ENCODE results near the gene SLC25A48. TPM values are rescaled to one million over a fixed set of nuclear protein-coding genes. Genes with fewer than 3 reads are reported as not detected.

Gene SLC25A48
- total RNA-seq, 5 donors from 2014 or later (not counting 1 experiment from before 2014, with no cell fraction given): not detected

GRCh38 chr5:135887447-135887864 is 53.0 kb downstream of the SLC25A48 start:
- H3K27me3 ChIP-seq (replicated peaks in 1 of 2; ENCODE audit: control insufficient read depth in 2 of 2, extremely low read depth in 1 of 2, insufficient read depth in 2 of 2, low read length in 1 of 2): peaks cover 0 to 29% of the 10 kb centered on the region in 2 experiments
- peaks cover 0 to 7% of the 10 kb centered on the region in 2 experiments for H3K4me1 ChIP-seq (ENCODE audit: control insufficient read depth in 1 of 2, extremely low read depth in 1 of 2, insufficient read depth in 2 of 2, low read length in 2 of 2)
- CTCF ChIA-PET: interaction anchor here (0.9 to 2.4 kb wide), 4 partner anchors 195 to 324 kb away, joined by 3 to 7 read pairs (median 4); no protein-coding TSS in a partner anchor
- H3K9me3 ChIP-seq: no peaks in the 10 kb centered on the region
- DNase-seq (peak in 34 of 35 experiments; percentile 16 to 76 (median 44)), ATAC-seq (replicated peaks in 1 of 4) (peak; percentile 82 to 88 (median 84))
- peak overlapping the region in 2 of 3 donors; percentile 30 to 46 for H3K4me3 Mint-ChIP-seq
- H3K27ac Mint-ChIP-seq: no peak overlapping the region
- WGBS (ENCODE audit: insufficient coverage): 7% methylated on average over 6 of the region's 8 CpGs
- no peak overlapping the region for H3K4me3 ChIP-seq (ENCODE audit: control insufficient read depth in 1 of 2, extremely low read depth in 1 of 2, low read length in 1 of 2)
- POLR2A ChIA-PET: interaction anchor here in 1 of 2 donors (0.6 kb wide), 1 partner anchor 53 kb away, joined by 3 read pairs; no protein-coding TSS in a partner anchor
- H3K36me3 ChIP-seq (ENCODE audit: control insufficient read depth in 2 of 2, extremely low read depth in 1 of 2, insufficient read depth in 1 of 2, low read length in 1 of 2): no peaks in the 10 kb centered on the region
- peaks cover 6 to 19% of the 10 kb centered on the region in 2 donors for H3K27me3 Mint-ChIP-seq
- peaks cover 7 to 17% (median 11%) of the 10 kb centered on the region in 3 donors for H3K4me1 Mint-ChIP-seq
- no peaks in the 10 kb centered on the region for H3K36me3 Mint-ChIP-seq
- no peak overlapping the region for H3K27ac ChIP-seq (ENCODE audit: low read length)
- H3K9me3 Mint-ChIP-seq: no peaks in the 10 kb centered on the region

- Histone ChIP-seq H3K4me3 (ENCODE audit: control insufficient read depth in 1 of 2, extremely low read depth in 1 of 2, low read length in 1 of 2) (no peak overlapping the region), H3K9me3 (no peaks in the 10 kb centered on the region), H3K36me3 (ENCODE audit: control insufficient read depth in 2 of 2, extremely low read depth in 1 of 2, insufficient read depth in 1 of 2, low read length in 1 of 2) (no peaks in the 10 kb centered on the region), H3K4me1 (ENCODE audit: control insufficient read depth in 1 of 2, extremely low read depth in 1 of 2, insufficient read depth in 2 of 2, low read length in 2 of 2) (peaks cover 0 to 7% of the 10 kb centered on the region in 2 experiments), H3K27me3 (replicated peaks in 1 of 2; ENCODE audit: control insufficient read depth in 2 of 2, extremely low read depth in 1 of 2, insufficient read depth in 2 of 2, low read length in 1 of 2) (peaks cover 0 to 25% of the 10 kb centered on the region in 2 experiments), H3K27ac (ENCODE audit: low read length) (no peak overlapping the region)
- Mint-ChIP-seq H3K27me3 (peaks cover 6 to 14% of the 10 kb centered on the region in 2 donors), H3K4me3 (peak overlapping the region in 1 of 3 donors; percentile 30), H3K36me3 (no peaks in the 10 kb centered on the region), H3K9me3 (no peaks in the 10 kb centered on the region), H3K4me1 (peaks cover 7 to 17% (median 11%) of the 10 kb centered on the region in 3 donors), H3K27ac (no peak overlapping the region)
- POLR2A ChIA-PET: interaction anchor here in 1 of 2 donors (0.6 kb wide), 1 partner anchor 52 kb away, joined by 3 read pairs; no protein-coding TSS in a partner anchor
- DNase-seq (no peak), ATAC-seq (replicated peaks in 1 of 4) (no peak)
- CTCF ChIA-PET: interaction anchor here (0.6 to 2.4 kb wide), 6 partner anchors 12 to 324 kb away, joined by 3 to 7 read pairs (median 4); no protein-coding TSS in a partner anchor
- 91% methylated on average over 2 of the region's 13 CpGs for WGBS (ENCODE audit: insufficient coverage)
Measured at GRCh38 chr5:135887881-135888614, 53.6 kb downstream of the SLC25A48 start.

GRCh38 chr5:135890296-135890695 is 55.8 kb downstream of the SLC25A48 start:
- Mint-ChIP-seq H3K27ac (no peak overlapping the region), H3K4me3 (no peak overlapping the region), H3K27me3 (peaks cover 7 to 9% of the 10 kb centered on the region in 2 donors), H3K4me1 (peaks cover 7 to 17% (median 11%) of the 10 kb centered on the region in 3 donors), H3K36me3 (no peaks in the 10 kb centered on the region), H3K9me3 (no peaks in the 10 kb centered on the region)
- Histone ChIP-seq H3K4me1 (ENCODE audit: control insufficient read depth in 1 of 2, extremely low read depth in 1 of 2, insufficient read depth in 2 of 2, low read length in 2 of 2) (peaks cover 0 to 7% of the 10 kb centered on the region in 2 experiments), H3K27me3 (replicated peaks in 1 of 2; ENCODE audit: control insufficient read depth in 2 of 2, extremely low read depth in 1 of 2, insufficient read depth in 2 of 2, low read length in 1 of 2) (peaks cover 0 to 8% of the 10 kb centered on the region in 2 experiments), H3K4me3 (ENCODE audit: control insufficient read depth in 1 of 2, extremely low read depth in 1 of 2, low read length in 1 of 2) (no peak overlapping the region), H3K9me3 (no peaks in the 10 kb centered on the region), H3K27ac (ENCODE audit: low read length) (no peak overlapping the region), H3K36me3 (ENCODE audit: control insufficient read depth in 2 of 2, extremely low read depth in 1 of 2, insufficient read depth in 1 of 2, low read length in 1 of 2) (no peaks in the 10 kb centered on the region)
- CTCF ChIA-PET: interaction anchor here in 1 of 2 donors (0.7 to 1.8 kb wide), 2 partner anchors 11 to 196 kb away, joined by 3 to 4 read pairs; no protein-coding TSS in a partner anchor
- WGBS (ENCODE audit: insufficient coverage): no CpG with 5 or more reads among the region's 2 CpGs
- POLR2A ChIA-PET: no interaction called here
- ATAC-seq (replicated peaks in 1 of 4) (no peak), DNase-seq (no peak)

DNA sequence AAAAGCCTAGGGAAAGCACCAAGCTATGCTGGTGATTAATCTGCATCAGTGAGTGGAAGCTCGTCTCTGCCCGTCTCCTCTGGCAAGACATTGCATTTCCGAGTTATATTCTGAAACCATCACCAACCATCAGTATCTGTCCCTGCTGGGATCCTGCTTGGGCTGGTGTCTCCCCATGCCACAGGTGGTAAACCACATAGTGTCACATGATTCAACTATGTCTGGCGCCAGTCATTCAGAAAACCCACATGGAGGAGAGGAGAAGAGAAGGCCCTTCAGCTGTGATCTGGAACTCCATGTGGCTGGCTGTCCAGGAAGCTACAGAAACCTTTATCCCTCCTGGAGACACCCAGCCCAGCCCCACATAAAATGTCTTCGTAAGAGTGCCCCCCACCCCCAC is 56.4 kb downstream of the SLC25A48 start:
- H3K27ac Mint-ChIP-seq: no peak overlapping the region
- peak in 1 of 35 experiments; percentile 5 for DNase-seq
- WGBS (ENCODE audit: insufficient coverage): no CpG with 5 or more reads among the region's 5 CpGs

DNA sequence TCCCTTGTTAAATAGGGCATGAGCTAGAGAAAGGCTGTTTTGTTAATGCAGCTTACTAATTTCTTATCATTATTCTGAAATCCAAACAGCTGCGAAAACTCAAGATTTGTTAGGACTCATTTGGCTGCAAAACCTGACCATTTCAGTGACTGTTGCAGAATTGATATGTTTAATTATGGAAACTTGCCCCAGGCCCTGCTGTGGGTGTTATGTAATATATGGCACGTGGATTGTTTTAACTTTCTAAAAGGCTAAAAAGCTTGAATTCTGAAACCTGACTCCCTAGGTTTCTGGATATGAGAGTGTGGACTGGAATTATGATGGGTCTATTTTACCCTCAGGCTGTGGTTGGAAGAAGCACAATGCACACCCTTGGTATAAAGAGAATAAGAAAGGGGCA is 56.8 kb downstream of the SLC25A48 start:
- POLR2A ChIA-PET: interaction anchor here in 1 of 2 donors (0.6 kb wide), 1 partner anchor 243 kb away, joined by 5 read pairs; no protein-coding TSS in a partner anchor
- H3K27me3 Mint-ChIP-seq: peaks cover 14 to 15% of the 10 kb centered on the region in 2 donors
- DNase-seq: no peak
- peaks cover 7 to 17% (median 11%) of the 10 kb centered on the region in 3 donors for H3K4me1 Mint-ChIP-seq
- no peaks in the 10 kb centered on the region for H3K9me3 Mint-ChIP-seq
- peaks cover 0 to 7% of the 10 kb centered on the region in 2 experiments for H3K4me1 ChIP-seq (ENCODE audit: control insufficient read depth in 1 of 2, extremely low read depth in 1 of 2, insufficient read depth in 2 of 2, low read length in 2 of 2)
- no peak overlapping the region for H3K27ac ChIP-seq (ENCODE audit: low read length)
- no peaks in the 10 kb centered on the region for H3K9me3 ChIP-seq
- no peak overlapping the region for H3K4me3 ChIP-seq (ENCODE audit: control insufficient read depth in 1 of 2, extremely low read depth in 1 of 2, low read length in 1 of 2)
- H3K4me3 Mint-ChIP-seq: no peak overlapping the region
- CTCF ChIA-PET: interaction anchor here (0.6 to 1.8 kb wide), 6 partner anchors 10 to 1852 kb away, joined by 3 to 9 read pairs (median 5); no protein-coding TSS in a partner anchor
- ATAC-seq (replicated peaks in 1 of 4): no peak
- peaks cover 1 to 6% of the 10 kb centered on the region in 2 experiments for H3K27me3 ChIP-seq (replicated peaks in 1 of 2; ENCODE audit: control insufficient read depth in 2 of 2, extremely low read depth in 1 of 2, insufficient read depth in 2 of 2, low read length in 1 of 2)
- no peak overlapping the region for H3K27ac Mint-ChIP-seq
- WGBS (ENCODE audit: insufficient coverage): no CpG with 5 or more reads among the region's 2 CpGs
- no peaks in the 10 kb centered on the region for H3K36me3 Mint-ChIP-seq
- no peaks in the 10 kb centered on the region for H3K36me3 ChIP-seq (ENCODE audit: control insufficient read depth in 2 of 2, extremely low read depth in 1 of 2, insufficient read depth in 1 of 2, low read length in 1 of 2)

More for the DNA sequence above, 56.4 kb downstream of the SLC25A48 start:
- no peaks in the 10 kb centered on the region for H3K36me3 ChIP-seq (ENCODE audit: control insufficient read depth in 2 of 2, extremely low read depth in 1 of 2, insufficient read depth in 1 of 2, low read length in 1 of 2)
- Mint-ChIP-seq H3K36me3 (no peaks in the 10 kb centered on the region), H3K9me3 (no peaks in the 10 kb centered on the region), H3K27me3 (peaks cover 10 to 11% of the 10 kb centered on the region in 2 donors), H3K4me1 (peaks cover 7 to 17% (median 11%) of the 10 kb centered on the region in 3 donors), H3K4me3 (no peak overlapping the region)
- no peak overlapping the region for H3K27ac ChIP-seq (ENCODE audit: low read length)
- peak in 1 of 4 experiments; percentile 7 for ATAC-seq (replicated peaks in 1 of 4)
- peaks cover 0 to 6% of the 10 kb centered on the region in 2 experiments for H3K27me3 ChIP-seq (replicated peaks in 1 of 2; ENCODE audit: control insufficient read depth in 2 of 2, extremely low read depth in 1 of 2, insufficient read depth in 2 of 2, low read length in 1 of 2)
- POLR2A ChIA-PET: interaction anchor here in 1 of 2 donors (0.6 kb wide), 1 partner anchor 244 kb away, joined by 5 read pairs; no protein-coding TSS in a partner anchor
- H3K4me1 ChIP-seq (ENCODE audit: control insufficient read depth in 1 of 2, extremely low read depth in 1 of 2, insufficient read depth in 2 of 2, low read length in 2 of 2): peaks cover 0 to 7% of the 10 kb centered on the region in 2 experiments
- no peaks in the 10 kb centered on the region for H3K9me3 ChIP-seq
- no peak overlapping the region for H3K4me3 ChIP-seq (ENCODE audit: control insufficient read depth in 1 of 2, extremely low read depth in 1 of 2, low read length in 1 of 2)
- CTCF ChIA-PET: interaction anchor here (0.6 to 1.8 kb wide), 6 partner anchors 10 to 1852 kb away, joined by 3 to 9 read pairs (median 5); no protein-coding TSS in a partner anchor

- Mint-ChIP-seq H3K27ac (no peak overlapping the region), H3K4me3 (no peak overlapping the region), H3K36me3 (no peaks in the 10 kb centered on the region), H3K9me3 (no peaks in the 10 kb centered on the region), H3K27me3 (peaks cover 15 to 18% of the 10 kb centered on the region in 2 donors), H3K4me1 (peaks cover 7 to 17% (median 11%) of the 10 kb centered on the region in 3 donors)
- ChIA-PET CTCF (interaction anchor here (0.6 to 1.8 kb wide), 5 partner anchors 9 to 1448 kb away, joined by 3 to 9 read pairs (median 4); no protein-coding TSS in a partner anchor), POLR2A (no interaction called here)
- peaks cover 0 to 7% of the 10 kb centered on the region in 2 experiments for H3K4me1 ChIP-seq (ENCODE audit: control insufficient read depth in 1 of 2, extremely low read depth in 1 of 2, insufficient read depth in 2 of 2, low read length in 2 of 2)
- H3K36me3 ChIP-seq (ENCODE audit: control insufficient read depth in 2 of 2, extremely low read depth in 1 of 2, insufficient read depth in 1 of 2, low read length in 1 of 2): no peaks in the 10 kb centered on the region
- H3K27ac ChIP-seq (ENCODE audit: low read length): no peak overlapping the region
- no peak overlapping the region for H3K4me3 ChIP-seq (ENCODE audit: control insufficient read depth in 1 of 2, extremely low read depth in 1 of 2, low read length in 1 of 2)
- no peak for DNase-seq
- H3K9me3 ChIP-seq: no peaks in the 10 kb centered on the region
- ATAC-seq (replicated peaks in 1 of 4): no peak
- peaks cover 2 to 8% of the 10 kb centered on the region in 2 experiments for H3K27me3 ChIP-seq (replicated peaks in 1 of 2; ENCODE audit: control insufficient read depth in 2 of 2, extremely low read depth in 1 of 2, insufficient read depth in 2 of 2, low read length in 1 of 2)
Measured at GRCh38 chr5:135891791-135892190, 57.3 kb downstream of the SLC25A48 start.

Measured in T-cell (primary cell).